ENCODE results near the gene ROR1. TPM values are rescaled to one million over a fixed set of nuclear protein-coding genes. Genes with fewer than 3 reads are reported as not detected.

The ROR1 gene
- total RNA-seq, 1 experiment from 2014 or later: 7.9 TPM

GRCh38 chr1:63931468-63931867, 157.7 kb downstream of the ROR1 start:
- DNase-seq (ENCODE audit: low read depth): peak; percentile 70

- DNase-seq (ENCODE audit: low read depth): no peak
These were observed 160.9 kb downstream of the ROR1 start for GRCh38 chr1:63934697-63935096.

GRCh38 chr1:63935143-63935542, 161.3 kb downstream of the ROR1 start:
- peak; percentile 49 for DNase-seq (ENCODE audit: low read depth)

GRCh38 chr1:63935553-63935952, 161.7 kb downstream of the ROR1 start:
- DNase-seq (ENCODE audit: low read depth): no peak

GRCh38 chr1:63936276-63936675, 162.5 kb downstream of the ROR1 start:
- no peak for DNase-seq (ENCODE audit: low read depth)

GRCh38 chr1:63936801-63937200, 163.0 kb downstream of the ROR1 start:
- DNase-seq (ENCODE audit: low read depth): no peak

- DNase-seq (ENCODE audit: low read depth): no peak
These were observed 163.7 kb downstream of the ROR1 start for GRCh38 chr1:63937461-63938022.

GRCh38 chr1:63940440-63940839, 166.6 kb downstream of the ROR1 start:
- no peak for DNase-seq (ENCODE audit: low read depth)

- DNase-seq (ENCODE audit: low read depth): no peak
These were observed 169.6 kb downstream of the ROR1 start for GRCh38 chr1:63943393-63943792.

- no peak for DNase-seq (ENCODE audit: low read depth)
These were observed 172.1 kb downstream of the ROR1 start for GRCh38 chr1:63945943-63946342.

GRCh38 chr1:63946866-63947491, 173.2 kb downstream of the ROR1 start:
- no peak for DNase-seq (ENCODE audit: low read depth)

GRCh38 chr1:63947904-63948303, 174.1 kb downstream of the ROR1 start:
- no peak for DNase-seq (ENCODE audit: low read depth)

- DNase-seq (ENCODE audit: low read depth): no peak
These were observed 176.2 kb downstream of the ROR1 start for GRCh38 chr1:63950023-63950422.

GRCh38 chr1:63951059-63951946, 177.5 kb downstream of the ROR1 start:
- DNase-seq (ENCODE audit: low read depth): no peak

- no peak for DNase-seq (ENCODE audit: low read depth)
These were observed 180.4 kb downstream of the ROR1 start for GRCh38 chr1:63954187-63954586.

GRCh38 chr1:63955370-63956145, 181.7 kb downstream of the ROR1 start:
- DNase-seq (ENCODE audit: low read depth): peak; percentile 27

GRCh38 chr1:63958556-63958955, 184.7 kb downstream of the ROR1 start:
- DNase-seq (ENCODE audit: low read depth): no peak

GRCh38 chr1:63960326-63960725, 186.5 kb downstream of the ROR1 start:
- peak; percentile 65 for DNase-seq (ENCODE audit: low read depth)

GRCh38 chr1:63966016-63966415, 192.2 kb downstream of the ROR1 start:
- no peak for DNase-seq (ENCODE audit: low read depth)

- DNase-seq (ENCODE audit: low read depth): no peak
These were observed 194.1 kb downstream of the ROR1 start for GRCh38 chr1:63967901-63968300.

- DNase-seq (ENCODE audit: low read depth): peak; percentile 88
These were observed 195.0 kb downstream of the ROR1 start for GRCh38 chr1:63968663-63969440.
